Measurements from ENCODE around the gene TEF.

GRCh38 chr22:41381329-41382097 is at the start of gene TEF:
- TF ChIP-seq CTCF (IDR thresholded peaks at IDR 0.05; ENCODE audit: low read length) = no peak
- TF ChIP-seq EZH2 (IDR thresholded peaks at IDR 0.05; ENCODE audit: borderline replicate concordance, low read length) = no peak
